Astrocyte of the cerebellum (primary cell): ENCODE measurements around the gene SOX18.

Source experiments
- DNase-seq: peaks from one replicate; pipeline ENCODE4 v3.0.0-alpha.2; 2011; ENCODE audit warnings: low read depth
- H3K4me3 ChIP-seq: 2 replicates; pipeline ENCODE4 v1.5.1; 2011; ENCODE audit warnings: mild to moderate bottlenecking, low read depth, low read length, moderate library complexity
- CTCF ChIP-seq: IDR thresholded peaks from 2 replicates; pipeline ENCODE4 v1.5.1; 2012; ENCODE audit warnings: low read length, low read depth, moderate library complexity, mild to moderate bottlenecking; ENCODE audit errors: missing control alignments
- in situ Hi-C: cut with HindIII; loops from 2 replicates; pipeline ENCODE4 v1.10.0; 2017; ENCODE audit warnings: low sequenced_read_pairs

The SOX18 gene

GRCh38 chr20:64003960-64004725, 45.3 kb downstream of the SOX18 start:
- TF ChIP-seq CTCF: no peak
- H3K4me3 ChIP-seq: no peak overlapping the region
- in situ Hi-C loops: loop anchor here (5.0 kb wide), 1 partner anchor 48 kb away; no protein-coding TSS in a partner anchor
- no peak for DNase-seq

- in situ Hi-C loops: loop anchor here (5.0 kb wide), 1 partner anchor 51 kb away; no protein-coding TSS in a partner anchor
- H3K4me3 ChIP-seq: no peak overlapping the region
- no peak for TF ChIP-seq CTCF
- no peak for DNase-seq
Observed at GRCh38 chr20:64001607-64002011, 47.8 kb downstream of the SOX18 start.

GRCh38 chr20:64000906-64001305, 48.5 kb downstream of the SOX18 start:
- no peak overlapping the region for H3K4me3 ChIP-seq
- DNase-seq: no peak
- no peak for TF ChIP-seq CTCF
- in situ Hi-C loops: loop anchor here (5.0 kb wide), 1 partner anchor 51 kb away; no protein-coding TSS in a partner anchor
